GM12892 (cell line): ENCODE measurements around the gene RABEP2.

Source experiments
- POLR2A ChIP-seq: IDR thresholded peaks from 2 replicates; pipeline ENCODE4 v1.6.1; 2011; ENCODE audit warnings: low read depth, low read length, control low read depth
- POLR2AphosphoS5 ChIP-seq: IDR thresholded peaks from 2 replicates; pipeline ENCODE4 v1.6.1; 2011; ENCODE audit warnings: low read depth, low read length, control low read depth

- TF ChIP-seq POLR2A, result peak; percentile 88
- peak; percentile 78 for TF ChIP-seq POLR2AphosphoS5
These were observed 25.8 kb upstream of the RABEP2 start, which contains the start of gene NFATC2IP for GRCh38 chr16:28950648-28951409.
